GM12878 (cell line): Measurements from ENCODE around the gene ZNF646. TPM values are rescaled to one million over a fixed set of nuclear protein-coding genes. Genes with fewer than 3 reads are reported as not detected.

Experiments used
- ATAC-seq: fragments of 200-7000 bp; cut with Tn5 transposase; 3 replicates; pipeline ENCODE4 v1.9.1; 2020; ENCODE audit warnings: mild to moderate bottlenecking, moderate library complexity
- BruUV-seq: library from RNA; stranded (reverse); fragments of 400-500 nt; replicated peaks from 2 replicates; lab custom pipeline; 2021; lab: Mats Ljungman, UMichigan
- CTCF ChIA-PET: fragments of 300-600 bp; sonication (Branson Sonifier 250); formaldehyde crosslinking; extraction: SDS; loops from one replicate; lab custom pipeline; 2021; ENCODE audit warnings: inconsistent platforms; lab: Yijun Ruan, JAX
- POLR2A ChIA-PET: fragments of 350-600 bp; formaldehyde crosslinking; extraction: SDS; loops from one replicate; lab custom pipeline; 2021; ENCODE audit warnings: inconsistent platforms; lab: Charles Lee
- RAD21 ChIA-PET: fragments of 300-600 bp; sonication (Branson Sonifier 250); formaldehyde crosslinking; loops from one replicate; lab custom pipeline; 2023; ENCODE audit warnings: antibody characterized with exemption; ENCODE audit not compliant: unreplicated experiment; lab: Charles Lee
- SMC1A ChIA-PET: fragments of 300-600 bp; sonication (Branson Sonifier 250); formaldehyde crosslinking; loops from one replicate; lab custom pipeline; 2023; ENCODE audit not compliant: unreplicated experiment, uncharacterized antibody; lab: Charles Lee
- DNase-seq: peaks from one replicate; pipeline ENCODE4 v3.0.0-alpha.2; 2011; ENCODE audit warnings: low read depth, low spot score
- FAIRE-seq: peaks from 3 replicates; lab custom pipeline; 2011; peaks lifted over from hg19 to GRCh38; lab: Jason Lieb, UNC
- H2AFZ ChIP-seq: 2 replicates; pipeline ENCODE4 v1.6.0; 2011; ENCODE audit warnings: low read depth, low read length, control low read depth; ENCODE audit not compliant: control insufficient read depth
- H3K27ac ChIP-seq: 2 replicates; pipeline ENCODE4 v1.5.1; 2011; ENCODE audit warnings: control low read depth; ENCODE audit not compliant: control insufficient read depth, insufficient read depth
- H3K27me3 ChIP-seq, 2 experiments: replicated peaks in 1 of 2; 2 replicates each; pipeline versions ENCODE4 v1.6.0 to v1.6.1; 2011; ENCODE audit warnings: low read length in 1 of 2; ENCODE audit not compliant: control insufficient read depth in 2 of 2, insufficient read depth in 2 of 2
- H3K36me3 ChIP-seq, 2 experiments: 2 replicates each; pipeline ENCODE4 v1.5.1; 2011; ENCODE audit warnings: low read length in 1 of 2; ENCODE audit not compliant: control insufficient read depth in 2 of 2, insufficient read depth in 2 of 2
- H3K4me1 ChIP-seq: 2 replicates; pipeline ENCODE4 v1.6.1; 2011; ENCODE audit warnings: mild to moderate bottlenecking, low read length, moderate library complexity, mixed read lengths; ENCODE audit not compliant: control insufficient read depth, insufficient read depth
- H3K4me2 ChIP-seq: 2 replicates; pipeline ENCODE4 v1.6.0; 2011; ENCODE audit warnings: control low read depth; ENCODE audit not compliant: control insufficient read depth, insufficient read depth
- H3K4me3 ChIP-seq: fragments of 200-600 bp; sonication (generic); 2 replicates; pipeline ENCODE4 v1.5.1; 2016
- H3K79me2 ChIP-seq: 2 replicates; pipeline ENCODE4 v1.6.0; 2011; ENCODE audit warnings: low read length; ENCODE audit not compliant: control insufficient read depth, insufficient read depth
- H3K9ac ChIP-seq: 2 replicates; pipeline ENCODE4 v1.8.0; 2011; ENCODE audit warnings: low read length, control low read depth, mixed read lengths; ENCODE audit not compliant: control insufficient read depth, insufficient read depth
- H3K9me3 ChIP-seq: replicated peaks from 3 replicates; pipeline ENCODE4 v1.5.1; 2011; ENCODE audit warnings: mild to moderate bottlenecking, low read length; ENCODE audit not compliant: control insufficient read depth, insufficient read depth
- H4K20me1 ChIP-seq: 2 replicates; pipeline ENCODE4 v1.6.0; 2011; ENCODE audit not compliant: control insufficient read depth, insufficient read depth
- FOXM1 ChIP-seq: IDR thresholded peaks from 2 replicates; pipeline ENCODE4 v1.6.1; 2012; ENCODE audit warnings: low read depth, mild to moderate bottlenecking, inconsistent platforms, low read length, moderate library complexity
- HDAC6 ChIP-seq: fragments of 200-600 bp; sonication (generic); IDR thresholded peaks from one replicate; pipeline ENCODE4 v1.8.0; 2017; ENCODE audit warnings: antibody characterized with exemption; ENCODE audit not compliant: unreplicated experiment
- HSF1 ChIP-seq: fragments of 150-350 bp; IDR thresholded peaks from 2 replicates; pipeline ENCODE4 v1.6.1; 2014; ENCODE audit warnings: mild to moderate bottlenecking, low read depth, low read length
- JUNB ChIP-seq: IDR thresholded peaks from 2 replicates; pipeline ENCODE4 v1.6.1; 2016; ENCODE audit warnings: antibody characterized with exemption, mild to moderate bottlenecking
- NFXL1 ChIP-seq: fragments of 450-650 bp; IDR thresholded peaks from 2 replicates; pipeline ENCODE4 v1.6.1; 2017; ENCODE audit warnings: antibody characterized with exemption, mild to moderate bottlenecking, borderline replicate concordance
- POU2F2 ChIP-seq: IDR thresholded peaks from 3 replicates; pipeline ENCODE4 v1.6.1; 2011; ENCODE audit warnings: low read depth, mild to moderate bottlenecking, low read length, borderline replicate concordance
- RAD51 ChIP-seq: fragments of 450-650 bp; IDR thresholded peaks from 2 replicates; pipeline ENCODE4 v1.6.1; 2016; ENCODE audit warnings: moderate library complexity, mild to moderate bottlenecking, inconsistent platforms
- RBBP5 ChIP-seq: fragments of 200-600 bp; sonication (generic); conservative IDR thresholded peaks from 2 replicates; pipeline ENCODE4 v1.6.1; 2016
- RCOR1 ChIP-seq: conservative IDR thresholded peaks from 2 replicates; pipeline ENCODE4 v1.6.1; 2012; ENCODE audit warnings: low read depth, low read length, improper control_type of control experiment
- RFX5 ChIP-seq: IDR thresholded peaks from 2 replicates; pipeline ENCODE4 v1.6.1; 2011; ENCODE audit warnings: low read depth, low read length, improper control_type of control experiment
- SPI1 ChIP-seq: IDR thresholded peaks from 2 replicates; pipeline ENCODE4 v1.6.1; 2011; ENCODE audit warnings: low read depth, mild to moderate bottlenecking, low read length, moderate library complexity, borderline replicate concordance; ENCODE audit not compliant: insufficient read depth
- TAF1 ChIP-seq: IDR thresholded peaks from 2 replicates; pipeline ENCODE4 v1.6.1; 2011; ENCODE audit warnings: mild to moderate bottlenecking, low read depth, low read length, borderline replicate concordance
- TARDBP ChIP-seq: IDR thresholded peaks from 2 replicates; pipeline ENCODE4 v1.6.1; 2016; ENCODE audit warnings: borderline replicate concordance
- ZNF207 ChIP-seq: fragments of 450-650 bp; IDR thresholded peaks from 2 replicates; pipeline ENCODE4 v1.6.1; 2014; ENCODE audit warnings: antibody characterized with exemption, mild to moderate bottlenecking, borderline replicate concordance
- ZNF24 ChIP-seq: fragments of 450-650 bp; IDR thresholded peaks from 2 replicates; pipeline ENCODE4 v1.6.1; 2017; ENCODE audit warnings: antibody characterized with exemption, mild to moderate bottlenecking
- ZSCAN29 ChIP-seq: fragments of 450-650 bp; IDR thresholded peaks from 2 replicates; pipeline ENCODE4 v1.6.1; 2017; ENCODE audit warnings: mild to moderate bottlenecking, moderate library complexity
- whole genome bisulfite sequencing: methylation state at CpG from one replicate; pipeline ENCODE4 v1.1.6; 2016; ENCODE audit warnings: low lambda C conversion rate; ENCODE audit not compliant: insufficient replicate concordance, insufficient coverage; ENCODE audit errors: missing lambda C conversion rate; 5-methylcytosine and 5-hydroxymethylcytosine counted together
- in situ Hi-C: fragments of 300-500 bp; cut with MboI; formaldehyde crosslinking; loops from 9 replicates; pipeline ENCODE4 v1.14.3; 2018; ENCODE audit warnings: mixed read lengths
- intact Hi-C: fragments of 100-400 bp; cut with micrococcal nuclease; formaldehyde crosslinking; loops from one replicate; pipeline ENCODE4 v1.14.2; 2022; ENCODE audit not compliant: unreplicated experiment
- polyA plus RNA-seq, 11 experiments: library from polyadenylated mRNA; depleted of rRNA in 4 of 11; unstranded in 6 of 11; stranded (reverse) in 5 of 11; fragments of >200 nt; fragmentation: Nextera tagmentation in 4 of 11; fragmentation: Illumina TruSeq in 1 of 11; extraction: Ambion mirVana in 4 of 11; extraction: Trizol in 1 of 11; gene quantifications; 1 replicate in 1 of 11; 2 replicates in 10 of 11; pipeline versions ENCODE4 v1.2.1 to v1.2.3, GENCODE V29; 2011 to 2016; ENCODE audit warnings: inconsistent platforms in 2 of 11, missing spikeins in 2 of 11, low read depth in 1 of 11
- total RNA-seq, 4 experiments: library from RNA; depleted of rRNA in 3 of 4; stranded (reverse); fragments of >200 nt in 3 of 4; fragmentation: Illumina TruSeq in 1 of 4; extraction: Trizol in 1 of 4; gene quantifications; 2 replicates each; pipeline versions ENCODE4 v1.2.1 to v1.2.3, GENCODE V29; 2013 to 2021
- TF ChIP-seq, protein P1 (sequence below): fragments of 450-650 bp; conservative IDR thresholded peaks from 2 replicates; pipeline ENCODE4 v1.6.1; 2017; ENCODE audit warnings: mild to moderate bottlenecking, moderate library complexity
- TF ChIP-seq, protein P2 (sequence below): IDR thresholded peaks from 2 replicates; pipeline ENCODE4 v1.6.1; 2011; ENCODE audit warnings: borderline replicate concordance, low read depth, mild to moderate bottlenecking, moderate library complexity, low read length; ENCODE audit not compliant: insufficient read depth, poor library complexity, severe bottlenecking

The ZNF646 gene
- total and polyA plus RNA-seq, 10 of the 15 experiments (the other 5 are each of a cell fraction or from before 2014, with no cell fraction given), result 0.10 to 21.8 (median 6.4) TPM

- TF ChIP-seq, protein P1, sequence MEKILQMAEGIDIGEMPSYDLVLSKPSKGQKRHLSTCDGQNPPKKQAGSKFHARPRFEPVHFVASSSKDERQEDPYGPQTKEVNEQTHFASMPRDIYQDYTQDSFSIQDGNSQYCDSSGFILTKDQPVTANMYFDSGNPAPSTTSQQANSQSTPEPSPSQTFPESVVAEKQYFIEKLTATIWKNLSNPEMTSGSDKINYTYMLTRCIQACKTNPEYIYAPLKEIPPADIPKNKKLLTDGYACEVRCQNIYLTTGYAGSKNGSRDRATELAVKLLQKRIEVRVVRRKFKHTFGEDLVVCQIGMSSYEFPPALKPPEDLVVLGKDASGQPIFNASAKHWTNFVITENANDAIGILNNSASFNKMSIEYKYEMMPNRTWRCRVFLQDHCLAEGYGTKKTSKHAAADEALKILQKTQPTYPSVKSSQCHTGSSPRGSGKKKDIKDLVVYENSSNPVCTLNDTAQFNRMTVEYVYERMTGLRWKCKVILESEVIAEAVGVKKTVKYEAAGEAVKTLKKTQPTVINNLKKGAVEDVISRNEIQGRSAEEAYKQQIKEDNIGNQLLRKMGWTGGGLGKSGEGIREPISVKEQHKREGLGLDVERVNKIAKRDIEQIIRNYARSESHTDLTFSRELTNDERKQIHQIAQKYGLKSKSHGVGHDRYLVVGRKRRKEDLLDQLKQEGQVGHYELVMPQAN, result no peak
These were observed 9.3 kb downstream of the ZNF646 start (continued) for GRCh38 chr16:31083556-31083955.

DNA sequence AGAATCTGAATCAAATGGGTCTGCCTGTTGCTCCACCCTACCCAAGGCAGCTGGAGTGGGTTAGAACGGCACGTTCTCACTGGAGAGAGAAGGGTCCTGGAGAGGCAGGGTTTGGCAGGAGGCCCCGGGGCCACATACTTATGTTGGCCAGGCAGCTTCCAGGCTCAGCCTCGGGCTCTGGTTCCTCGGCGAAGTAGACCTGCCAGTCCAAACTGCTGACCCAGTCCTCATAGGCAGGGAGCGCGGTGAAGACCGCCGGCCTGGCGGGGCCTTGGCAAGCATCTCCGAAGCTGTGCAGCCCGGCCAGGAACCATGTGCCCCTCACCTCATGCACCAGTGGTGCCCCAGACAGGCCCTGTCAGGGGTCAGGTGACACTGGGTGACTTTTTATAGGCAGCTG lies 9.8 kb downstream of the ZNF646 start:
- FAIRE-seq, result no peak
- intact Hi-C loops, result no loop called here
- in situ Hi-C loops, result no loop called here
- SMC1A ChIA-PET, result interaction anchor here (0.6 kb wide), 1 partner anchor 11 kb away, joined by 3 read pairs; no protein-coding TSS in a partner anchor
- Histone ChIP-seq H3K36me3 (peaks cover 0 to 2% of the 10 kb centered on the region in 2 experiments; a peak in 3 of 4 replicates), H3K9ac (no peak overlapping the region), H3K27ac (no peak overlapping the region), H3K4me2 (no peak overlapping the region), H3K79me2 (no peaks in the 10 kb centered on the region), H3K4me3 (no peak overlapping the region), H2AFZ (no peak overlapping the region), H3K4me1 (no peaks in the 10 kb centered on the region), H4K20me1 (no peaks in the 10 kb centered on the region; the same call in 1 of the 2 replicates), H3K9me3 (no peaks in the 10 kb centered on the region), H3K27me3 (no peaks in the 10 kb centered on the region)
- POLR2A ChIA-PET, result interaction anchor here (0.5 to 1.2 kb wide), 2 partner anchors 15 to 288 kb away, joined by 3 read pairs; no protein-coding TSS in a partner anchor
- no TSS peak for BruUV-seq
- TF ChIP-seq, protein P2, sequence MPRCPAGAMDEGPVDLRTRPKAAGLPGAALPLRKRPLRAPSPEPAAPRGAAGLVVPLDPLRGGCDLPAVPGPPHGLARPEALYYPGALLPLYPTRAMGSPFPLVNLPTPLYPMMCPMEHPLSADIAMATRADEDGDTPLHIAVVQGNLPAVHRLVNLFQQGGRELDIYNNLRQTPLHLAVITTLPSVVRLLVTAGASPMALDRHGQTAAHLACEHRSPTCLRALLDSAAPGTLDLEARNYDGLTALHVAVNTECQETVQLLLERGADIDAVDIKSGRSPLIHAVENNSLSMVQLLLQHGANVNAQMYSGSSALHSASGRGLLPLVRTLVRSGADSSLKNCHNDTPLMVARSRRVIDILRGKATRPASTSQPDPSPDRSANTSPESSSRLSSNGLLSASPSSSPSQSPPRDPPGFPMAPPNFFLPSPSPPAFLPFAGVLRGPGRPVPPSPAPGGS, result no peak
- TF ChIP-seq JUNB, result no peak
- TF ChIP-seq HDAC6, result no peak
- no peak for TF ChIP-seq TARDBP
- no peak for TF ChIP-seq TAF1
- TF ChIP-seq ZSCAN29, result no peak
- no peak for TF ChIP-seq RCOR1
- no peak for TF ChIP-seq RBBP5
- no peak for TF ChIP-seq SPI1
- no peak for TF ChIP-seq RAD51
- TF ChIP-seq RFX5, result no peak
- no peak for TF ChIP-seq NFXL1
- TF ChIP-seq FOXM1, result no peak
- no peak for TF ChIP-seq ZNF207
- no peak for TF ChIP-seq HSF1
- no peak for TF ChIP-seq ZNF24
- no peak for TF ChIP-seq POU2F2
- CTCF ChIA-PET, result no interaction called here
- no peak for ATAC-seq
- DNase-seq, result no peak
- RAD21 ChIA-PET, result no interaction called here
- 89% methylated on average over 13 of the region's 13 CpGs for WGBS
